B cell (primary cell): ENCODE data around the gene PCDH15. TPM values are rescaled to one million over a fixed set of nuclear protein-coding genes. Genes with fewer than 3 reads are reported as not detected.

ENCODE experiments used
- ATAC-seq: fragments of 200-7000 bp; cut with Tn5 transposase; one replicate; pipeline ENCODE4 v1.10.0; 2021; ENCODE audit warnings: low read depth, mild to moderate bottlenecking, moderate number of reproducible peaks, moderate library complexity
- CTCF ChIA-PET: fragments of 350-600 bp; sonication (Branson Sonifier 250); formaldehyde crosslinking; loops from one replicate; lab custom pipeline; 2021; ENCODE audit warnings: antibody characterized with exemption, inconsistent platforms; lab: Charles Lee
- POLR2A ChIA-PET: fragments of 350-600 bp; sonication (Branson Sonifier 250); formaldehyde crosslinking; loops from one replicate; lab custom pipeline; 2021; ENCODE audit warnings: antibody characterized with exemption; lab: Charles Lee
- DNase-seq: peaks from one replicate; pipeline ENCODE4 v3.0.0; 2013
- H2AFZ ChIP-seq: 2 replicates; pipeline ENCODE4 v1.6.1; 2012; ENCODE audit warnings: mild to moderate bottlenecking, low read depth, low read length; ENCODE audit not compliant: insufficient read depth, poor library complexity, severe bottlenecking
- H3K27ac ChIP-seq, 2 donors: 1 replicate in 1 of 2; 2 replicates in 1 of 2; pipeline ENCODE4 v1.5.1; 2012 to 2013; ENCODE audit warnings: low read length in 2 of 2, mild to moderate bottlenecking in 2 of 2, moderate library complexity in 1 of 2
- H3K27me3 ChIP-seq, 4 experiments: fragments of 200-600 bp in 1 of 4; sonication (generic) in 1 of 4; replicated peaks in 1 of 4; 1 replicate in 2 of 4; 2 replicates in 2 of 4; pipeline versions ENCODE4 v1.6.1 to v1.7.0; 2013 to 2016; ENCODE audit warnings: low read length in 3 of 4, mild to moderate bottlenecking in 2 of 4, mixed read lengths in 1 of 4, moderate library complexity in 1 of 4; ENCODE audit not compliant: insufficient read depth in 4 of 4, control insufficient read depth in 3 of 4; ENCODE audit errors: control extremely low read depth in 1 of 4
- H3K36me3 ChIP-seq, 2 experiments: replicated peaks in 1 of 2; 1 replicate in 1 of 2; 2 replicates in 1 of 2; pipeline versions ENCODE4 v1.6.1 to v1.7.1; 2013; ENCODE audit warnings: low read length in 1 of 2; ENCODE audit not compliant: insufficient read depth in 2 of 2, control insufficient read depth in 1 of 2; ENCODE audit errors: control extremely low read depth in 1 of 2, extremely low read depth in 1 of 2
- H3K4me1 ChIP-seq, 2 donors: fragments of 200-600 bp in 1 of 2; sonication (generic) in 1 of 2; 1 replicate in 1 of 2; 2 replicates in 1 of 2; pipeline versions ENCODE4 v1.5.1 to v1.6.1; 2013 to 2017; ENCODE audit warnings: low read length in 2 of 2; ENCODE audit not compliant: control insufficient read depth in 2 of 2, insufficient read depth in 2 of 2
- H3K4me2 ChIP-seq: replicated peaks from 2 replicates; pipeline ENCODE3; 2012; ENCODE audit warnings: mild to moderate bottlenecking, low read depth, low read length; ENCODE audit not compliant: poor library complexity, severe bottlenecking
- H3K4me3 ChIP-seq, 5 experiments: fragments of 200-600 bp in 1 of 5; sonication (generic) in 1 of 5; 1 replicate in 3 of 5; 2 replicates in 2 of 5; pipeline versions ENCODE4 v1.5.1 to v1.7.0; 2011 to 2016; ENCODE audit warnings: low read length in 4 of 5, mild to moderate bottlenecking in 4 of 5, low read depth in 2 of 5, control low read depth in 1 of 5, moderate library complexity in 1 of 5; ENCODE audit not compliant: insufficient read depth in 1 of 5; ENCODE audit errors: control extremely low read depth in 1 of 5, extremely low read depth in 1 of 5
- H3K79me2 ChIP-seq: fragments of 200-600 bp; sonication (generic); one replicate; pipeline ENCODE4 v1.6.0; 2016; ENCODE audit warnings: low read length; ENCODE audit not compliant: control insufficient read depth, insufficient read depth
- H3K9ac ChIP-seq: fragments of 200-600 bp; sonication (generic); 2 replicates; pipeline ENCODE4 v1.6.1; 2017; ENCODE audit warnings: mild to moderate bottlenecking, low read length, moderate library complexity
- H3K9me3 ChIP-seq, 3 donors: one replicate each; pipeline versions ENCODE4 v1.6.1 to v1.7.1; 2013; ENCODE audit warnings: low read length in 2 of 3; ENCODE audit not compliant: control insufficient read depth in 2 of 3, insufficient read depth in 1 of 3; ENCODE audit errors: control extremely low read depth in 1 of 3
- H4K20me1 ChIP-seq: 2 replicates; pipeline ENCODE4 v1.6.0; 2012; ENCODE audit warnings: mild to moderate bottlenecking, low read length; ENCODE audit not compliant: insufficient read depth, control insufficient read depth, poor library complexity, severe bottlenecking
- H3K27ac Mint-ChIP-seq: one replicate; pipeline ENCODE4 v1.8.0; 2021; ENCODE audit warnings: mixed read lengths
- H3K27me3 Mint-ChIP-seq: one replicate; pipeline ENCODE4 v1.8.0; 2021; ENCODE audit warnings: mixed read lengths
- H3K4me1 Mint-ChIP-seq: one replicate; pipeline ENCODE4 v1.8.0; 2021; ENCODE audit warnings: mixed read lengths
- H3K4me3 Mint-ChIP-seq: one replicate; pipeline ENCODE4 v1.8.0; 2021; ENCODE audit warnings: mixed read lengths
- H3K9me3 Mint-ChIP-seq: one replicate; pipeline ENCODE4 v1.8.0; 2022; ENCODE audit warnings: mixed read lengths; ENCODE audit not compliant: insufficient read depth
- CTCF ChIP-seq: fragments of 200-600 bp; IDR thresholded peaks from one replicate; pipeline ENCODE4 v1.8.0; 2022; ENCODE audit warnings: antibody characterized with exemption, mild to moderate bottlenecking
- EZH2 ChIP-seq: IDR thresholded peaks from 2 replicates; pipeline ENCODE4 v1.6.1; 2012; ENCODE audit warnings: borderline replicate concordance, low read depth, mild to moderate bottlenecking, moderate library complexity, low read length; ENCODE audit not compliant: insufficient read depth, poor library complexity, severe bottlenecking
- WGBS: methylation state at CpG from one replicate; pipeline ENCODE4 v1.1.5; 2013; ENCODE audit warnings: missing lambda C conversion rate; ENCODE audit not compliant: insufficient coverage; 5-methylcytosine and 5-hydroxymethylcytosine counted together
- intact Hi-C: fragments of 100-400 bp; cut with micrococcal nuclease; formaldehyde crosslinking; loops from one replicate; pipeline ENCODE4 v1.10.0; 2022
- polyA plus RNA-seq: library from polyadenylated mRNA; depleted of rRNA; stranded (reverse); fragments of >200 nt; gene quantifications from 2 replicates; pipeline ENCODE4 v1.2.3, GENCODE V29; 2012
- total RNA-seq, 2 donors: library from RNA; stranded (reverse); fragments of 120-200 nt in 1 of 2; gene quantifications; 1 replicate in 1 of 2; 2 replicates in 1 of 2; pipeline versions ENCODE4 v1.2.3 to v1.2.4, GENCODE V29; 2013 to 2022

PCDH15 gene
- total and polyA plus RNA-seq, 2 donors (not counting 1 experiment from before 2014, with no cell fraction given) = not detected

DNA sequence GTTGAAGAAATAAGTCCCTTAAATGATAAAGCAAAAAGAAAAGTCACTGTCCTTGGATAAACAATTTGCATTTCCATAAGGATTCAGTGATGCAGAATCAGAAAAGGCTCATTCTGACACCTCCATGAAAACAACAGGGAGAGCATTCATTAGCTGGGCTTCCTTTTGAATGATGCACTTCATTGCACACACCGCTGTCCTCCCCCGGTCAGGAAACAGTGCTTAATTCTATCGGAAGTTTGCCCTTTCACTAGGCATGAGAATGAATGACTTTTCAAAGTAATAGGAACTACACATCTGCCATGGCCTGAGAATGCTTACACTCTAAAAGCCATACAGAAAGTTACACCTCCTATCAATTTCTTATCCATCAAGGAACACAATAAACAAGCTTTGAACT is 4.2 kb downstream of the PCDH15 start:
- no peak overlapping the region for H2AFZ ChIP-seq

GRCh38 chr10:54776622-54777021 is 24.4 kb downstream of the PCDH15 start:
- H3K4me1 ChIP-seq = no peaks in the 10 kb centered on the region
- no peaks in the 10 kb centered on the region for H3K36me3 ChIP-seq
- 83% methylated on average over 3 of the region's 4 CpGs for WGBS
- H3K4me1 Mint-ChIP-seq = no peaks in the 10 kb centered on the region
- intact Hi-C loops = no loop called here
- H3K9ac ChIP-seq = no peak overlapping the region
- peaks cover 2% of the 10 kb centered on the region for H3K9me3 Mint-ChIP-seq
- no peak for ATAC-seq
- no peaks in the 10 kb centered on the region for H3K27me3 ChIP-seq
- H3K27ac ChIP-seq = no peak overlapping the region
- no peaks in the 10 kb centered on the region for H3K79me2 ChIP-seq
- TF ChIP-seq CTCF = no peak
- TF ChIP-seq EZH2 = no peak
- H3K27me3 Mint-ChIP-seq = no peaks in the 10 kb centered on the region
- no peak overlapping the region for H3K4me3 ChIP-seq
- no peaks in the 10 kb centered on the region for H4K20me1 ChIP-seq
- no peak overlapping the region for H3K27ac Mint-ChIP-seq
- DNase-seq = no peak
- H3K9me3 ChIP-seq = peaks cover 0 to 4% (median 0%) of the 10 kb centered on the region in 3 donors
- no peak overlapping the region for H3K4me2 ChIP-seq
- no peak overlapping the region for H2AFZ ChIP-seq
- H3K4me3 Mint-ChIP-seq = no peak overlapping the region
- ChIA-PET CTCF (no interaction called here), POLR2A (no interaction called here)

More for the DNA sequence above, 4.2 kb downstream of the PCDH15 start:
- TF ChIP-seq EZH2 (no peak), CTCF (no peak)
- no peaks in the 10 kb centered on the region for H3K79me2 ChIP-seq
- Mint-ChIP-seq H3K27ac (no peak overlapping the region), H3K9me3 (no peaks in the 10 kb centered on the region), H3K4me3 (no peak overlapping the region), H3K27me3 (no peaks in the 10 kb centered on the region), H3K4me1 (no peaks in the 10 kb centered on the region)
- H3K27ac ChIP-seq = no peak overlapping the region
- H3K4me3 ChIP-seq = no peak overlapping the region
- H3K4me2 ChIP-seq = no peak overlapping the region
- POLR2A ChIA-PET = no interaction called here
- CTCF ChIA-PET = no interaction called here
- no peaks in the 10 kb centered on the region for H3K36me3 ChIP-seq
- ATAC-seq = no peak
- H3K9me3 ChIP-seq = no peaks in the 10 kb centered on the region
- H3K4me1 ChIP-seq = no peaks in the 10 kb centered on the region
- no peak overlapping the region for H3K9ac ChIP-seq
- no peaks in the 10 kb centered on the region for H3K27me3 ChIP-seq
- intact Hi-C loops = no loop called here
- no peak for DNase-seq
- 74% methylated on average over 3 of the region's 3 CpGs for WGBS
- H4K20me1 ChIP-seq = no peaks in the 10 kb centered on the region
